ENCODE data around the gene RAMP1.
"Not testable (repeated sequence)": the region's sequence is repeated elsewhere in the genome, so short reads cannot be mapped to it uniquely, and the experiment has no call there.

The RAMP1 gene

DNA sequence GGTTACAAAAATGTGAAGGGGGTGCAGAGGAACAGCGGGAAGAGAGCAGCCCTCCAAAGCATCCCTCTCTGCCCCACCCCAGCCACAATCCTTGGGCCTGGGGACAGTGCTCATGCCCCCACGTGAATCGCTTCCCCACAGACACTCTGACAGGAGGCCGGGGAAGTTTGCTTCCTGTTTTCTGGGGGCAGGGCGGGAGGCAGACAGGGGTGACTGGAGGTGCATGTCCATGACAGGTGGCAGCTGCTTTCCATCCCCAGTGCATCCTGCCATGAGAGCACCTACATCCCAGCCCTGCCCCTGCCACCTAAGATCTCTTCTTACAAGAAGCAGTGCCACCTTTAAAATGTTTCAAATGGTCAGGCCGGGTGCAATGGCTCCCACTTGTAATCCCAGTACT lies 60.2 kb downstream of the RAMP1 start:
- DNase-seq, result peak; percentile 22

DNA sequence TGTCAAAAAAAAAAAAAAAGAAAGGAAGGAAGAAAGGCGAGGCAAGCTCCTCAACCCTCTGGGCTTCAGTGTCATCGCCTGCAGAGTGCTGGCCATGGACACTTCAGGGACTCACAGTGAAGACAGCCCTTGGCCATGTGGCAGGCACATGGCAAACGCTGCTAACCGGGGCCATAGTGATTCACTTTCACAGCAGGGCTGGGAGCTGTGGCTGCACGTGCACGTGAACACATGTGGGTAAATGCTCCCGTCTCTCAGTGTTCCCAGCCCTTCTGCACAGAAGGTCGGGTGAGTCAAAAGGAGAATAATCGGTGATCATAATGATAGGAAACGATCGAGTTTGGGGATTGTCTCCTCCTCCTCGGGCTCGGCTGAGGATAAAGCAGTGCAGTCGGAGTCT lies 61.2 kb downstream of the RAMP1 start:
- DNase-seq, result no peak

DNA sequence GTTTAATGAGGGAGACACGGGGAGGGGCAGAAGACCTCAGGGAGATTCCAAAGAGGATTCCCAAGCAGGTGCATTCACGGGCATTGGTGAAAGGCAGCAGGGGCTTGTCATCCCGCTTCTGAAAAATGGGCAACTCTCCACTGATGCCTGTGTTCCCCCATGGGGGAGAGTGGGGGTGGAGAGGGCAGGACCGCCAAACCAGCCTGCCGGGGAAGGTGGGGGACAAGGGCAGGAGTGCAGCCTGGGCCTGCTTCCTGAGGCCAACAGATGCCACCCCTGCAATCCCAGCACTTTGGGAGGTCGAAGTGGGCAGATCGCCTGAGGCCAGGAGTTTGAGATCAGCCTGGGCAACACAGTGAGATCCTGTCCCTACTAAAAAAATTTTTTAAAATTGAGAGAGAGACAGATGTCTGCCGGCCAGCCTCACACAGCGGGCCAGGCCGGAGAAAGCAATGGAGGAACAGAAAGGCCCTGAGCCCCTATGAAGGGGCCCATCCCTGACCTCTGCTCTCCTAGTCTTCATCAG lies 62.6 kb downstream of the RAMP1 start:
- DNase-seq, result no peak

DNA sequence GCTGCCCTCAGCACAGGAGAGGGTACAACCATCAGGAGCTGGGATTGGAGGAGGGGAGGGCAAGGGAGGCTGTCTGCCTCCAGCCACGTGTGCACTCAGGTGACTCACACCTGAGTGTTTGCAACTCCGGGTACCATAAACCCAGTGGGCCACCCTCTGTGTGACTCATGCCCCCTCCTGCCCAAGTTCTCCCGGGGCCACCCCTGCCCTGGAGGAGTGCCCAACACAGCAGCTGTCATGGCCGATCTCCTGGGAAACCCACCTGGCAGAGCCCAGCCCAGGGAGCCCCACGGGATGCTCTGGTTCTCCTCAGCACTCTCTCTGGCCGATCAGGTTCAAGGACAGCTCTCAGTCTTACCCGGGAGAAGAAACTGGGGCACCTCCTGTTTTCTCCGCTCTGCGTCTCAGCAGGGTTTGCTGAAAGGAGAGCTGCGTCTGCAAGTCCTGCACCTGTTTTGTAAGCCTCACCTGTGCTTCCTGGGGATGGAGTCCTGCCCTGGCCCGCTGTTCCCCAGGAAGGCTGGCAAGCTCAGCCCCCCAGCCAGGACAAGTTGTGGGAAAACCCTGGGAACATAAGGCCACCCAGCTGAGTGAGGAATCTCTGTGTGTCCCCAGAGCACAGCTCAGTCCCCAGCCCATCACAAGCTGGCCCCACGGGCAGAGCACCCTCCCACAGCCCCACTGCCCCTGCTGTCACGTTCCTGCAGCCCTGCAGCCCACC lies 63.4 kb downstream of the RAMP1 start:
- peak; percentile 61 for DNase-seq

DNA sequence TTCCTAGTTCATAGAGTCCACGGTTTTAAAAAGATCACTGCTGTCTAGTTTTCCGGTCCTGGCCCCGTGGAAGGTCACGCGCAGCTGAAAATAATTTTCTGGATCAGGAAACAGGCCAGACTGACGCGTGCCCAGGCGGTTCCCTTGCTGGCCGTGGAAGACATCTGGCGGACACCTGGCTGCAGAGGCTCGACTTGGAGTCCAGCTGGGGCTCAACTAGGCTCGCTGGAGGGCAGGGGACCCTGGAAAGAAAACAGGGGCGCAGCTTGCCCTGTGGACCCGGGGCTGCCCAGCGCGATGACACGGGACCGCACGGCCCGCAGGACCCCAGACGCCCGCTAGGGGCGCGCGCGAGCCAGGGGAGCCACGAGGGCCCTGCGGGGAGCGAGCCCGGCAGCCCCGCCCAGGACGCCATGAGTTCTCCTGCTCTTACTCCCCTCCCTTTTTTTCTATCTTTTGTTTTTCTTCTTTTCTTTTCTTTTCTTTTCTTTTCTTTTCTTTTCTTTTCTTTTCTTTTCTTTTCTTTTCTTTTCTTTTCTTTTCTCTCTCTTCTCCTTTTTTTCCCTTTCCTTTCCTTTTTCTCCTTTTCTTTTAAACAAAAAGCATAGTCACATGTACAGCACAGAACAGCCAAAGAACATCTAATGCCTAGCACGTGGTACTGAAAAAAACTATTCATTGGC lies 64.2 kb downstream of the RAMP1 start:
- DNase-seq, result peak; percentile 87

DNA sequence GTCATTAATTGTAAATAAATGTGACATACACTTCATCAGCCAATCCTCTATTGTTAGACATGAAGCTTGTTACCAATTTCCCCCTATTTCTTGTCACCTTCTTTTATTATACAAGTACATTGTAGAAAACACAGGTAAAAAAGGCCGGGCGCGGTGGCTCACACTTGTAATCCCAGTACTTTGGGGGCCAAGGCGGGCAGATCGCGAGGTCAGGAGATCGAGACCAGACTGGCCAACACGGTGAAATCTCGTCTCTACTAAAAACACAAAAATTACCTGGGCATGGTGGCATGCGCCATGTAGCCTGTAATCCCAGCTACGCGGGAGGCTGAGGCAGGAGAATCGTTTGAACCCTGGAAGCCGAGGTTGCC lies 64.7 kb downstream of the RAMP1 start:
- no peak for DNase-seq

DNA sequence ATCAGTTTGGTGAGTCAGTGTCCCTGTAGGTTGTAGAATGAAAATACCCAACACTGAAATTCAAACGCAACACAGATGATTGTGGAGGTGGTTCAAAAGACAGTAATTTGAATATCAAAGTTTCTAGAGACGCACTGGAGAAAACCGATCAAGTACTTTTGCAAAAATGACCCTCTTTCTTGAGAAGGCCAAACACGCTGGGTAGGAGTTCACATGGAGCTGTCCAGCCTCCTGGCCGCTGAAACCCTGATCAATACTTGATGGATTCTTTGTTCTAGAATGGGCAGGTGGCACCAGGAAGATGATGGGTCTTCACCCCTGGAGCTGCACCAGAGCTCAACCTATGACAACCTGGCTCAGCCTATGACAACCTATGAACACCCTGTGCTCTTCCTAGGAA lies 67.7 kb downstream of the RAMP1 start:
- DNase-seq, result no peak

DNA sequence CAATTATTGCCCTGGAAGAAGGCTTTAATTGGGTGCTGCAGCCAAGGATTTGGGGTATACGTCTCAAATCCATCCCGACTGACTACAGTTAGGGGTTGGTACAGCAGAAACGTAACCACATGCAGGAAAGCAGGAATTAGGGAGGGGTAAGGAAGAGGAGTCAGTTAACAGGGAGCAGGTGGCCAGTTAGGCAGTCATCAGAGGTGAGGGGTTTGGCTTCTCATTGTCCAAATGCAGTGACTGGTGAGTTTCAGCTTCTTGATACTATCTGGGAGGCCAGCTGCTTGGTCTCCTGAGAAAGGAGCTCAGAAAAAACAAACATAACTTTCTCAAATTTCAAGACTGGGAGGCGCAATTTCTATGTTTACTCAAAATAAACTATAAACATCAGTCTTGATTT lies 68.6 kb downstream of the RAMP1 start:
- DNase-seq, result no peak

DNA sequence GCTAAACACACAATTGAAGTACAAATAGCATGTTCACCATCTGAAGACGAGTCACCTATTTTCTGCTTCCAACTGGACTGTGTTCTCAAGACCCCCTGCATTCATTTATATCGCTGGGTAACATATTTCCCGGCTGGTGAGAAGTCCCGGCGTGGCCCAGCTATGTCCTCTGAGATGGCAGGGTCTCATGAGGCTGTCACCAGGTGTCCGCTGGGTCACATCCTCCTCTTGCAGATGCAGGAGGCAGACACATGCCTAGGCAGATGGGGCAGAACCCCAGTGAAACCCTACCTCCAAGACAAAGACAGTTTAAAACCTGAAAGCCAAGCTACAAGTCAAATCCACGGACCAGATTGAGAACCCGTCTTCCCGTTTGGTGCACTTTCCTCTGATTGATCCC lies 70.6 kb downstream of the RAMP1 start:
- no peak for DNase-seq

DNA sequence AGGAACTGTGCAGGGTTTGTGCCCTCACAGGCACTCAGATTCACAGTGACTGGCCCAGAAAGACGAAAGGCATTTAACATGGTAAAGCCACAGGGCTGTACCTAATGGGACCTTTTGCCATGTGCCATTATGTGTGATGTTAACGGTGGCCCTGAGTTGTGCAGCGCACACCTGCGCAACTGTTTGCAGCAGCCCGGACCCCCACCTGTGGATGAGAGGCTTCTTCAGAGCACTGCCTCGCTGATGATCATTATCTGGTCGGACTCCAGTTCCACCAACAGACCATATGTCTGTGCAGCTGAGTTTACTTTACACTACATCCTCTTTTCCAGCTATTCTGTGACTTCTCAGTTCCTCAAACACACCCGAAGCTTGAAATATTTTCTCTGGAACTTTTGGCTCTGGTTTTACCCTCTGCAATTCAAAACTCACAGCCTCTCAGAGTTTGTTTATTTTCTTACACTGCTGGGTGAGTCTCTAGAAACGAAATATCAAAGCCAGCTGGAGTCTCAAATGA lies 71.8 kb downstream of the RAMP1 start:
- DNase-seq, result no peak

DNA sequence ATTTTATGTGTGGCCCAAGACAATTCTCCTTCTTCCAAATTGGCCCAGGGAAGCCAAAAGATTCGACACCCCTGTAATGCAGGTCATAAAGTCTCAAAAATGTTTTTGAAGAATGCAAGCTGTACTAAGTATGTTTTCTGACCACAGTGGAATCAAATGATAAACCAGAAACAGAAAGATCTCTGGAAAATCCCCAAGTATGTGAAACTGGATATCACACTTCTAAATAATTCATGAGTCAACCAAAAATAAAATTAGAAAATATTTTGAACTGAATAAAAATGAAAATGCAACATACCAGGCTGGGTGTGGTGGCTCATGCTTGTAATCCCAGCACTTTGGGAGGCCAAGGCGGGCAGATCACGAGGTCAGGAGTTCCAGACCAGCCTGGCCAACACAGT lies 73.3 kb downstream of the RAMP1 start:
- DNase-seq, result no peak

DNA sequence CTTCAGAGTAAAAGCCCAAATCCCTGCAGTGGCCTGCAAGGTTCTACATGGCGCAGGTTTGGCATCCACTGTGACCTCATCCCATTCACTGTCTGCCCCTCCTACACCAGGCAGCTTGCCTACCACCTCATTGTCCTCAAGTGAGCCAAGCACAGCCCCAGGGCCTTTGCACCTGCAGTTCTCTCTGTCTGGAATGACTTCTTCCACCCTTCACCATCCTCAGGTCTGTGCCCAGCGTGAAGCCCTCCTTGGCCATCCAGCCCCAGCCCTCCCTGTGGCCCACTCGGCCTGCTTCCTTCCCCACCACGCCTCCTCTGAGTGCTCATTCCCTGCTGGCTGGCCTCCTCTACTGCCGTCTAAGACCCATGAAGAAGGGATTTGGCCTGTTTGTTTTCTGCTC lies 74.8 kb downstream of the RAMP1 start:
- no peak for DNase-seq

DNA sequence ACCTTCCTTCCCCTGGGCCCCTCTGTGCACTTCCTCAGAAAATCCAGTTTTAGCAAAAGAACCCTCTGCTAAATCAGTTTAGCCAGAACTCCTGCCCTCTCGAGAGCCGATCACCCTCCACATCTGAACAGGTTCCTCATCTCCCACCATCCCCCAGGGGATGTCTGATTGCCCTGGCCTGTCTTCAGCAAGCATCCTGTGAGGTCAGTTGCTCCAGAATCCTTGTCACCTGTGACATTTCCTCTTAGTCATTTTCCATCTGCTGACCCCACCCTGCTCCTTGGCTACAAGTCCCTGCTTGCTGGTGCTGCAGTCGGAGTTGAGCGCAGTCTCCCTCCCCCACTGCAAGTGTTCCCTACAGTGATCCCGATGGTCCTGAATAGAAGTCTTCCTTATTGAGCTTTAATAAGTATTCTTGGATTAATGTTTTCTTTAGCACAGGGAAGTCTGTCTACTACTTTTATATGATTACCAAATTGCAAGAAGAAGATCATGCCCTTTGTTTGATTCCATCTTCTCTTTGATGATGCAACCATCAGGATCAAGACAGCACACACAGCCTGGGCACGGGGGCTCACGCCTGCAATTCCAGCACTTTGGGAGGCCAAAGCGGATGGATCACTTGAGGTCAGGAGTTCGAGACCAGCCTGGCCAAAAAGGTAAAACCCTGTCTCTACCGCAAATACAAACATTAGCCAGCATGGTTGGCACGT lies 76.5 kb downstream of the RAMP1 start:
- no peak for DNase-seq

DNA sequence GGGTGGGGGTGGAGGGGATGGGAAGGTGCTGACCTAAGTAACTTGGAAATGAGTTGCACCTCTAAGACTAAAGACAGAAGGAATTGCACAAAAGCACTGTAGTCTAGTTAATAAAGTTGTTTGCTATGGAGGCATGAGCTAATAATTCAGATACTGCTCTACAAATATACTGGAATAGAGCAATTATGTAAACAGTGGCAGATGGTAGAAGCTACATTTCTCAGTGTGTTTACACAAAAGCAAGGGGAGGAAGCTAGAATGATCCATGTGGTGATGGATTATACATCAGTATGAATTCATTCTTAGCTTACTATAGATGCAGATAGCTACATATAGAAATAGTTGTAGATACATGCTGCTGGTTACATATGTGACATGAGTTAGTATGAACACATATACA lies 79.8 kb downstream of the RAMP1 start:
- no peak for DNase-seq

DNA sequence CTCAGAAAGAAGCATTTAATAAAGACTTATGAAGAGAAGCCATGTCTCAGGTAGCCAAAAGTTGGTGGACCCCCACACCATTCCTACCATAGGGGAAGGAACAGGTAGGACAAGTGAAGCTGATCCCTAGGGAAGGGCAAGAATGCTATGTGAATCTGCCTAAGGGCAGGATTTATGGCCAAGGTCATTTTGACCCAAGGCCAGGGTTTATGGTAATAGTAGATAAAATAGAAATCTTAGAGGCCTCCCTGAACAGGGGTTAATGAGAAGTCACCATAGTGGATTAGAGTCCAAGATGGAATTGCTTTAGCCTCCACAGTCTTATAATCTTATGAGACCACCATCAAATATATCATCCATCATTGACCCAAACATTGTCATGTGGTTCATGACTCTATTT lies 81.4 kb downstream of the RAMP1 start:
- no peak for DNase-seq

DNA sequence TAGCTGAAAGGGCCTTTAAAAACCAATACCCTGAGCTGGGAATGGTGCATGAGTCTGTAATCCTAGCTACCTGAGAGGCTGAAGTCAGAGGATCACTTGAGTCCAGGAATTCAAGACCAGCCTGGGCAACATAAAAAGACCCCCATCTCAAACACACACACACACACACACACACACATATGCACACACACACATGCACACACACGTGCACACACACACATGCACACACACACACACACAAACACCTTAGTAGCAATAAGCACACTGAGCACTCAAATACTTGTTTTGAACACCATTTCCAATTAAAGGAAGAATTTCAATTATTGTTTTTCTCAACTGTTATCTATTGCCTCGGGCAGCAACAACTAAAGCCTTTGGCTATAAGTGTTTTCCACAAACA lies 81.8 kb downstream of the RAMP1 start:
- DNase-seq, result no peak

DNA sequence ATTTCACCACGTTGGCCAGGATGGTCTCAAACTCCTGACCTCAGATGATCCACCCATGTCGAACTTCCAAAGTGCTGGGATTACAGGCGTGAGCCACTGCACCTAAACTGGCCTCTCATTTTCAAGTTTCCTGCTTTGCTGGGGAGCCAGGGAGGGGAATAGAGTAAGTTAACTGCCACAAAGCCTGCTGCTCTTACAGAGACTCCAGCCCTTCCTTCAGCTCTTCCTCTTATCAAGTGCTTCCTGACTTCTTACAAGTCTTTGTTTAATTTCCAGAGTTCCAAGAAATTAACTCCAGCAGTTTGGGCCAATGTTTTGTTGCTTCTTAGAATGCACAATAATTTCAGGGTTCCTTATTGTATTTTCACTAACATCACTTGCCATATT lies 83.1 kb downstream of the RAMP1 start:
- peak; percentile 20 for DNase-seq

DNA sequence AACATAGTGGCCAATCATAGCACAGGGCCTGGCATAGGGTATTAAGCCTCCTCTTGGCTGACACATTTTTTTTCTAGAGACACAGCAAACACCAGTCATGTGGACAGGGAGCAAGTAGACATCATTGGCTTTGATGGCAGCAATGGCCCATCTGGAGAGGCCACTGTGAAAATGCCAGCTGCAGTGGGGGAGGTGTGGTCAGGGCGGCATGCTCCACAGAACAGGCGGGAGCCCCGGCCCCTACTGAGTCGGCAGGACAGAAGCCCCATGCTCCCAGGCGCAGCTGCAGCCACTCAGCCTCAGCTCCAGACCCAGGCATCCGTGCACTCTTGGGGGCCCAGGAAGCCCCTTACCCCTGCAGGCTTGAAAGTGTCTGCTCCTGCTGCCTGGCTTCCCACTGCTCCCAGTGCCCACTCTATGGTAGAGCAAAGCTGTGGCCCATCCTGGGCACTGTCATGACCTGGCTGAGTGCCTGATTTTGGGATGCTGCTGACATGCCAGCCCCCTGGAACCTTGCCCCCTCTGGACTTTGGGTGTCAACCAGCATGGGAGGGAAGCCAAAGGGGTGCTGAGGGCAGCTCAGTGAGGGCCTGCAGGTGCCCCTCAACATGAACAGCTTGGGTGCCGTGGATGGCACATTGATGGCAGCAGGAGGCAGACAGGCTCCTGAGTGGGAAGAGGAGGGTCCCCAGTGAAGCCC lies 84.1 kb downstream of the RAMP1 start:
- no peak for DNase-seq

DNA sequence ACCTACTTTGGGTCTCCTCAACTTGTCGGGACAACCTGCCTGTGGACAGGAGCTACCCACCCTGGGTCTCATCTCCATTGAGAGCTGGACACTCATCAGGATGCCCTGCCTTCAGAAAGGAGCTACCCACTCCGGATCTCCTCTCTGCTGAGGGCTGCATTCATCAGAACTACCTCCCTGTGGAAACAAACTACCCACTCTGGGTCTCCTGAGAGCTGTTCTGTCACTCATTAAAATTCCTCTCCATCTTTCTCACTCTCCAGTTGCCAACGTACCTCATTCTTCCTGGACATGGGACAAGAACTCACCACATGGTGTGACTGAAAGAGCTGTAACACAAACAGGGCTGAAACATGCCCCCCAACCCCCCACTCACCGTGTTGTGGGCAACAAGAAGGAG lies 84.9 kb downstream of the RAMP1 start:
- DNase-seq, result no peak

DNA sequence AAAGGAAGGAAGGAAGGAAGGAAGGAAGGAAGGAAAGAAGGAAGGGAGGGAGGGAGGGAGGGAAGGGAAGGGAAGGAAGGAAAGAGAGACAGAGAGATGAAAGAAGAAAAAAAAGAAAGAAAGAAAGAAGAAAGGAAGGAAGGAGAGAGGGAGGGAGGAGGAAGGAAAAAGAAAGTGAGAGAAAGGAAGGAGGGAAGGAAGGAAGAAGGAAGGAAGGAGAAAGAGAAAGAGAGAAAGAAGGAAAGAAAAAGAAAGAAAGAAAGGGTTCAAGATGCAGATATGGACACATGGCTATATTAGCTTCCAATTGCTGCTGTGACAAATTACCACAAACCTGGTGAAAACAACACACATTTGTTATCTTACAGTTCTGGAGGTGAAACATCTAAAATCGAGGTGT lies 87.0 kb downstream of the RAMP1 start:
- no peak for DNase-seq

DNA sequence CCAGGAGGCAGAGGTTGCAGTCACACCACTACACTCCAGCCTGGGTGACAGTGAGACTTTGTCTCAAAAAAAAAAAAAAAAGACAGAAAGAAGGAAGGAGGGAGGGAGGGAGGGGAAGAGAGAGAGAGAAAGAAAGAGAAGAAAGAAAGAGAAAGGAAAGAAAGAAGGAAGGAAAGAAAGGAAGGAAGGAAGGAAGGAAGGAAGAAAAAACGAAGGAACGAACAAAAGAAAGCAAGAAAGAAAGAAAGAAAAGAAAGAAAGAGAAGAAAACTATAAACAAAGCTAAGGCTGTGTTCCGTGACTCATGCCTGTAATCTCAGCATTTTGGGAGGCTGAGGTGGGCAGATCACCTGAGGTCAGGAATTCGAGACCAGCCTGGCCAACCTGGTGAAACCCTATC lies 91.9 kb downstream of the RAMP1 start:
- DNase-seq, result not testable (repeated sequence)

DNA sequence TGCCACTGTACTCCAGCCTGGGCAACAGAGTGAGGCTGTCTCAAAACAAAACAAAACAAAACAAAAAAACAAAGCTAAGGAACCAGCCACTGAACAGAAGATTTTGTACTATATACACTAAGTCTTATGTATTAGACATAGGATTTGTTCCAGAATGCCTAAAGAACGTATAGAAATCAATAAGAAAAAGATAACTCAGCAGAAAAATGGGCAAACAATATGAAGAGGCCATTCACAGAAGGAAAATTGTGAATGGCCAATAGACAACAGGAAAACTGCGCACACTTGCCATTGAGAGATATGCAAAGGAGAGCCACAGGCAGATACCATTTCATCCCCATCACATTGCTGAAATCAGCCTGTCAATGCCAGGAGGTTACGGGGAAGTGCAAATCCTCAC lies 92.5 kb downstream of the RAMP1 start:
- no peak for DNase-seq

DNA sequence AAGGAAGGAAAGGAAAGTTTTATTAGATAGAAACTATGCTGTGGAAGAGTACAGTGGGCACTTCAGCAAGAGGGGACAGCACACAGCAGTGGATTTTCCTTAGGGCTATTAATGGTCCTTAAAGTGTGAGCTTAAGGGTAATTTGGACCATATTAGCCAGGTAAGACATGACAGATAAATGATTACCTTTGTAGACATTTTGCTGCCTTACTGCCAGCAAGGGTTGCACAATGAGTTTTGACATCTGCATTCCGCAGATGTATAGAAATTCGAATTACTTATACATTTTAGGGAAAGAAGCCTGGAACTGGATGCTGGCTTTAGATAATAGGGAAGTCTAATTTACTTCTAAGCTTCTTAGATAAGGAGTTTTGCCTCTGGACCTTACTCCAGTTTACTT lies 93.4 kb downstream of the RAMP1 start:
- DNase-seq, result no peak

Measured in CD4-positive, alpha-beta T cell treated with Interleukin-17A for 4 hours (primary cell).